Measurements from ENCODE around the gene JAK3.
A peak's percentile ranks its signal among the peaks of the same experiment; 100 is the strongest.

JAK3 gene

DNA sequence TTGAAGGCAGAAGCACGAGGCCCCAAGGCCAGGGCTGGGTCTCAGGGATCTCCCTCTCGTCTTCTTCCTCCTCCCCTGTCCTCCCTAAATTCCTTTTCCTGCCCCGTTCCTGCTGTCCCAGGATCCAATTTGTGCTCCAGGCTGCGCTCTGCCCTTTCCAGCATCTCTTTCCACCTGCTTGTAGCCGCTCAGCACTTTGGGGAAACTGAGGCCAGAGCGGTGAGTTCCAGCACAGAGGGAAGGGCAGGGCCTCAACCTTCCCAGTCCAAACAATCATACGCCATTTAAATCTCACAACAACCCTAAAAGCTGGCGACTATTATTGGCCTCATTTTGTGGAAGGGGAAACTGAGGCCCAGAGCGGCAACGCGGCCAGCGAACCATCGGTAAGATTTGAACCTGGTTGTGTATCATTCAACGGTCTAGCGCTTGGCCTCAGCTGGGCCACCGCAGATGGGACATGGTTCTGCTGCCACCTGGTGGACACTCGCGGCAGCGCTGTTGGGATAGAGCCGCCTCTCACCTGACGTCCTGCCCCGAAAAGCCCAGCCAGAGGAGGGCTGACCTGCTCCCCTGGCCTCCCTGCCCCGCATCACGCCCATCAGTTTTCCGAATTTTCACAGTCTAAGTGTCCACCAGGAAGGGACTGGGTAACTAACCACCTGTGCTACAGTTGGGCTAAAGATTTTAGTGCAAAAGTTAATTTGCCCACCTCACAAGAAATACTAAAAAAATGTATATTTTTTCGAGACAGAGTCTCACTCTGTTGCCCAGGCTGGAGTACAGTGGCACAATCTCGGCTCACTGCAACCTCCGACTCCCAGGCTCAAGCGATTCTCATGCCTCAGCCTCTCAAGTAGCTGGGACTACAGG, 7.7 kb upstream of the JAK3 start:
- H3K79me1 ChIP-seq (replicated peaks; ENCODE audit: low read length, poor library complexity, severe bottlenecking), result no peaks in the 10 kb centered on the region

DNA sequence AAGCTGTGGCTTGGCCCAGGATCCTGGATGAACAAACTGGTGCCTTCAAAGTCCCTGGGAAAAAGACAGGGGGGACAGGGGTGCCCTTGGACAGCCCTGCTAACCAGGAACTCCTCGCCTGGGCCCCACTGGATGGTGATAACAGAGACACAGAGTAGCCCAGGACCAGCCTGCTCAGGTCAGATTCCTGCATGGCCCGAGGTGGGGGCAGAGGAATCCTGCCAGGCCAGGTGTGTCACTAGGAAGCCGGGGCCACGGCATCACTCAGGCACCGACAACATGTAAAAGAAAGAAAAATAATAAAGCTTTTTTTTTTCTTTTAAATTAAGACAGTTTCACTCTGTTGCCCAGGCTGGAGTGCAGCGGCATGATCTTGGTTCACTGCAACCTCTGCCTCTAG, 6.3 kb upstream of the JAK3 start:
- H2BK5ac ChIP-seq (ENCODE audit: low read depth, low read length, poor library complexity, severe bottlenecking), result no peak overlapping the region
- peak overlapping the region; percentile 14 for H2AFZ ChIP-seq (ENCODE audit: low read depth, low read length)
- H3K4ac ChIP-seq (ENCODE audit: low read depth in 1 of 2, low read length in 2 of 2), result no peak overlapping the region
- H3K27me3 ChIP-seq (ENCODE audit: control insufficient read depth in 1 of 2, insufficient read depth in 1 of 2, low read length in 2 of 2), result peaks cover 0 to 2% of the 10 kb centered on the region in 2 experiments
- no peaks in the 10 kb centered on the region for H3K4me1 ChIP-seq (ENCODE audit: control insufficient read depth, insufficient read depth, low read depth, low read length)
- no peak overlapping the region for H3K4me2 ChIP-seq (ENCODE audit: low read length, poor library complexity, severe bottlenecking)
- no peaks in the 10 kb centered on the region for H3K9me3 ChIP-seq (ENCODE audit: control insufficient read depth, low read length)
- no peak overlapping the region for H2AK5ac ChIP-seq (ENCODE audit: low read length, severe bottlenecking)
- H3K27ac ChIP-seq (ENCODE audit: low read length, poor library complexity, severe bottlenecking), result no peak overlapping the region
- no peak overlapping the region for H3K18ac ChIP-seq (ENCODE audit: low read depth in 1 of 2, low read length in 2 of 2)
- no peaks in the 10 kb centered on the region for H3K79me1 ChIP-seq (replicated peaks; ENCODE audit: low read length, poor library complexity, severe bottlenecking)
- H4K8ac ChIP-seq (ENCODE audit: low read length), result no peak overlapping the region
- no peak overlapping the region for H2BK120ac ChIP-seq (ENCODE audit: low read depth, low read length)
- no peak for DNase-seq
- WGBS, result 95% methylated on average over 3 of the region's 6 CpGs
- H3K9ac ChIP-seq (ENCODE audit: low read length), result no peak overlapping the region
- no peak overlapping the region for H4K91ac ChIP-seq (ENCODE audit: low read length)
- H3K23ac ChIP-seq (ENCODE audit: low read length in 2 of 2), result no peak overlapping the region
- H3K36me3 ChIP-seq (ENCODE audit: control insufficient read depth in 1 of 2, insufficient read depth in 2 of 2, low read depth in 1 of 2, low read length in 2 of 2), result no peaks in the 10 kb centered on the region
- H3K4me3 ChIP-seq (ENCODE audit: insufficient read depth in 1 of 2, low read depth in 1 of 2, low read length in 2 of 2), result no peak overlapping the region
- no peak overlapping the region for H2BK12ac ChIP-seq (ENCODE audit: low read length in 2 of 2)
- peak overlapping the region in 1 of 2 experiments; percentile 32 for H3K14ac ChIP-seq (ENCODE audit: low read length in 2 of 2)
- no peak overlapping the region for H2BK15ac ChIP-seq (ENCODE audit: low read depth, poor library complexity, severe bottlenecking)

More for the DNA sequence above, 7.7 kb upstream of the JAK3 start:
- Histone ChIP-seq H3K14ac (ENCODE audit: low read length in 2 of 2) (peak overlapping the region in 1 of 2 experiments; percentile 35), H3K9ac (ENCODE audit: low read length) (no peak overlapping the region), H3K4me1 (ENCODE audit: control insufficient read depth, insufficient read depth, low read depth, low read length) (no peaks in the 10 kb centered on the region), H3K4me2 (ENCODE audit: low read length, poor library complexity, severe bottlenecking) (no peak overlapping the region), H4K91ac (ENCODE audit: low read length) (no peak overlapping the region), H3K27ac (ENCODE audit: low read length, poor library complexity, severe bottlenecking) (no peak overlapping the region), H2BK5ac (ENCODE audit: low read depth, low read length, poor library complexity, severe bottlenecking) (no peak overlapping the region), H3K23ac (ENCODE audit: low read length in 2 of 2) (no peak overlapping the region), H3K27me3 (ENCODE audit: control insufficient read depth in 1 of 2, insufficient read depth in 1 of 2, low read length in 2 of 2) (peaks cover 0 to 2% of the 10 kb centered on the region in 2 experiments), H3K4ac (ENCODE audit: low read depth in 1 of 2, low read length in 2 of 2) (no peak overlapping the region), H3K36me3 (ENCODE audit: control insufficient read depth in 1 of 2, insufficient read depth in 2 of 2, low read depth in 1 of 2, low read length in 2 of 2) (no peaks in the 10 kb centered on the region), H2BK120ac (ENCODE audit: low read depth, low read length) (no peak overlapping the region), H2BK12ac (ENCODE audit: low read length in 2 of 2) (peak overlapping the region in 1 of 2 experiments; percentile 60), H2BK15ac (ENCODE audit: low read depth, poor library complexity, severe bottlenecking) (no peak overlapping the region), H2AK5ac (ENCODE audit: low read length, severe bottlenecking) (no peak overlapping the region), H4K8ac (ENCODE audit: low read length) (peak overlapping the region; percentile 65), H3K9me3 (ENCODE audit: control insufficient read depth, low read length) (no peaks in the 10 kb centered on the region), H3K4me3 (ENCODE audit: insufficient read depth in 1 of 2, low read depth in 1 of 2, low read length in 2 of 2) (no peak overlapping the region), H2AFZ (ENCODE audit: low read depth, low read length) (no peak overlapping the region), H3K18ac (ENCODE audit: low read depth in 1 of 2, low read length in 2 of 2) (no peak overlapping the region)
- 14% methylated on average over 29 of the region's 29 CpGs for WGBS
- peak; percentile 66 for DNase-seq

DNA sequence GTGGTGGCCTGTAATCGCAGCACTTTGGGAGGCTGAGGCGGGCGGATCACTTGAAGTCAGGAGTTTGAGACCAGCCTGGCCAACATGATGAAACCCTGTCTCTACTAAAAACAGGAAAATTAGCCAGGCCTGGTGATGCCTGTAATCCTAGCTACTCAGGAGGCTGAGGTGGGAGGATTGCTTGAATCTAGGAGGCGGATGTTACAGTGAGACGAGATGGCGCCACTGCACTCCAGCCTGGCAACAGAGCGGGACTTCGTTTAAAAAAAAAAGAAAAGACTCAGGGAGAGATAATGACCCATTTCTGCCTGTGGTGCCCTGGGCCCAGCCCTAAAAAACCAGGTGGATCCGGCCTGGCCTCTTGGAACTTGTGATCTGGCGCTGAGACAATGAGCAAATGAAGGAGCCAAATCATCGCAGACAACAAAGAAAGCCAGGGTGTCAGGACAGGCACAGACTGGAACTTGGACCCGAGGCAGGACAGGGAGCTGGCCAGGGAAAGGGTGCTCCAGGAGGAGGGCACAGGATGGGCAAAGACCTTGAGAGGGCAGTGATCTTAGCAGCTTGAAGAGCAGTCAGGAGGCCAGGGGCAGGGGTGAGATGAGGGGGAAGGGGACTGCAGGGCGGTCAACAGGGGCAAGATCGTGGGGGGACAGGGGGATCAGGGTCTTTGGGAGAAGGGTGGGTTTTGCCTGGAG, 962 bp upstream of the JAK3 start:
- H3K4me2 ChIP-seq (ENCODE audit: low read length, poor library complexity, severe bottlenecking), result no peak overlapping the region
- H4K8ac ChIP-seq (ENCODE audit: low read length), result no peak overlapping the region
- no peak overlapping the region for H4K91ac ChIP-seq (ENCODE audit: low read length)
- H3K27ac ChIP-seq (ENCODE audit: low read length, poor library complexity, severe bottlenecking), result no peak overlapping the region
- H2BK15ac ChIP-seq (ENCODE audit: low read depth, poor library complexity, severe bottlenecking), result no peak overlapping the region
- H3K14ac ChIP-seq (ENCODE audit: low read length in 2 of 2), result peak overlapping the region in 1 of 2 experiments; percentile 79
- H3K4ac ChIP-seq (ENCODE audit: low read depth in 1 of 2, low read length in 2 of 2), result no peak overlapping the region
- no peak overlapping the region for H3K9ac ChIP-seq (ENCODE audit: low read length)
- H3K23ac ChIP-seq (ENCODE audit: low read length in 2 of 2), result no peak overlapping the region
- H3K27me3 ChIP-seq (ENCODE audit: control insufficient read depth in 1 of 2, insufficient read depth in 1 of 2, low read length in 2 of 2), result peaks cover 4 to 7% of the 10 kb centered on the region in 2 experiments
- no peak for DNase-seq
- H3K4me3 ChIP-seq (ENCODE audit: insufficient read depth in 1 of 2, low read depth in 1 of 2, low read length in 2 of 2), result no peak overlapping the region
- WGBS, result 92% methylated on average over 11 of the region's 14 CpGs
- no peak overlapping the region for H2BK120ac ChIP-seq (ENCODE audit: low read depth, low read length)
- H2BK5ac ChIP-seq (ENCODE audit: low read depth, low read length, poor library complexity, severe bottlenecking), result no peak overlapping the region
- peak overlapping the region in 1 of 2 experiments; percentile 6 for H2BK12ac ChIP-seq (ENCODE audit: low read length in 2 of 2)
- no peak overlapping the region for H3K18ac ChIP-seq (ENCODE audit: low read depth in 1 of 2, low read length in 2 of 2)
- H3K36me3 ChIP-seq (ENCODE audit: control insufficient read depth in 1 of 2, insufficient read depth in 2 of 2, low read depth in 1 of 2, low read length in 2 of 2), result no peaks in the 10 kb centered on the region
- no peaks in the 10 kb centered on the region for H3K9me3 ChIP-seq (ENCODE audit: control insufficient read depth, low read length)
- no peak overlapping the region for H2AK5ac ChIP-seq (ENCODE audit: low read length, severe bottlenecking)
- H3K4me1 ChIP-seq (ENCODE audit: control insufficient read depth, insufficient read depth, low read depth, low read length), result peaks cover 5% of the 10 kb centered on the region
- H3K79me1 ChIP-seq (replicated peaks; ENCODE audit: low read length, poor library complexity, severe bottlenecking), result no peaks in the 10 kb centered on the region
- H2AFZ ChIP-seq (ENCODE audit: low read depth, low read length), result no peak overlapping the region

DNA sequence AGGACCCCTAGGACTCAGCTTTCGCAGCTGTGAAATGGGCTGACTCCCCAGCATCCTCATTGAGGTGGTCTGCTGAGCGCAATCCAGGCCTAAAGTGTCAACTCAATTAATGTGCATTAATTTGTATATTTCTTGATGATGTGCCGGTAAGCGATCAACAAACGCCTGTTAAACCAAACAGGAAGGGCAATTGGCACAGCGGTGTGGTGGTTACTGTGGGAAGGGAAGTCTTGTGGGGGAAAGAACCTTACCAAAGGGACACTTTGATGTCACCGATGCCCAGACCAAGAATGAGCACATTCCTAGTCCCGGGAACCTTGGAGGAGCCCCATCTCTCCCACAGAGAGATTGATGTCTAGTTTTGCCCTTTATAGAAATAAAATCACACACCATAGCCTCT, 1.6 kb downstream of the JAK3 start:
- no peaks in the 10 kb centered on the region for H3K79me1 ChIP-seq (replicated peaks; ENCODE audit: low read length, poor library complexity, severe bottlenecking)
- H3K23ac ChIP-seq (ENCODE audit: low read length in 2 of 2), result no peak overlapping the region
- no peak overlapping the region for H4K91ac ChIP-seq (ENCODE audit: low read length)
- no peaks in the 10 kb centered on the region for H3K36me3 ChIP-seq (ENCODE audit: control insufficient read depth in 1 of 2, insufficient read depth in 2 of 2, low read depth in 1 of 2, low read length in 2 of 2)
- no peak overlapping the region for H2AK5ac ChIP-seq (ENCODE audit: low read length, severe bottlenecking)
- no peak overlapping the region for H2AFZ ChIP-seq (ENCODE audit: low read depth, low read length)
- no peak overlapping the region for H4K8ac ChIP-seq (ENCODE audit: low read length)
- 94% methylated on average over 8 of the region's 8 CpGs for WGBS
- H3K9ac ChIP-seq (ENCODE audit: low read length), result no peak overlapping the region
- no peak overlapping the region for H3K4me2 ChIP-seq (ENCODE audit: low read length, poor library complexity, severe bottlenecking)
- peaks cover 19% of the 10 kb centered on the region for H3K4me1 ChIP-seq (ENCODE audit: control insufficient read depth, insufficient read depth, low read depth, low read length)
- no peak for DNase-seq
- no peak overlapping the region for H3K27ac ChIP-seq (ENCODE audit: low read length, poor library complexity, severe bottlenecking)
- H2BK15ac ChIP-seq (ENCODE audit: low read depth, poor library complexity, severe bottlenecking), result no peak overlapping the region
- no peak overlapping the region for H3K14ac ChIP-seq (ENCODE audit: low read length in 2 of 2)
- no peak overlapping the region for H2BK5ac ChIP-seq (ENCODE audit: low read depth, low read length, poor library complexity, severe bottlenecking)
- no peak overlapping the region for H3K4ac ChIP-seq (ENCODE audit: low read depth in 1 of 2, low read length in 2 of 2)
- H3K9me3 ChIP-seq (ENCODE audit: control insufficient read depth, low read length), result no peaks in the 10 kb centered on the region
- no peak overlapping the region for H3K18ac ChIP-seq (ENCODE audit: low read depth in 1 of 2, low read length in 2 of 2)
- H3K27me3 ChIP-seq (ENCODE audit: control insufficient read depth in 1 of 2, insufficient read depth in 1 of 2, low read length in 2 of 2), result peaks cover 27 to 30% of the 10 kb centered on the region in 2 experiments
- H3K4me3 ChIP-seq (ENCODE audit: insufficient read depth in 1 of 2, low read depth in 1 of 2, low read length in 2 of 2), result no peak overlapping the region
- no peak overlapping the region for H2BK12ac ChIP-seq (ENCODE audit: low read length in 2 of 2)
- H2BK120ac ChIP-seq (ENCODE audit: low read depth, low read length), result no peak overlapping the region
